ENCODE data around the gene SLCO1B1.
"Not testable (repeated sequence)": the region's sequence is repeated elsewhere in the genome, so short reads cannot be mapped to it uniquely, and the experiment has no call there.

Gene SLCO1B1

GRCh38 chr12:21172079-21172478 is 41.1 kb downstream of the SLCO1B1 start:
- no peak overlapping the region for H2BK120ac ChIP-seq (ENCODE audit: insufficient read depth, low read length, poor library complexity)
- no peak overlapping the region for H3K4ac ChIP-seq (ENCODE audit: low read depth, low read length)
- H3K79me2 ChIP-seq (ENCODE audit: control insufficient read depth, insufficient read depth, low read length, poor library complexity): no peaks in the 10 kb centered on the region
- H4K91ac ChIP-seq (ENCODE audit: low read depth, low read length): no peak overlapping the region
- H3K14ac ChIP-seq (ENCODE audit: low read length): no peak overlapping the region
- H3K36me3 ChIP-seq (ENCODE audit: control insufficient read depth in 1 of 2, insufficient read depth in 2 of 2, low read length in 2 of 2): no peaks in the 10 kb centered on the region
- no peak overlapping the region for H4K12ac ChIP-seq (ENCODE audit: low read depth, low read length)
- no peaks in the 10 kb centered on the region for H3K4me1 ChIP-seq (ENCODE audit: control insufficient read depth in 1 of 2, insufficient read depth in 2 of 2, low read length in 2 of 2)
- no peaks in the 10 kb centered on the region for H3K27me3 ChIP-seq (ENCODE audit: insufficient read depth, low read length)
- H4K8ac ChIP-seq (ENCODE audit: low read depth, low read length): no peak overlapping the region
- H2AK5ac ChIP-seq (ENCODE audit: low read length): no peak overlapping the region
- no peaks in the 10 kb centered on the region for H3K79me1 ChIP-seq (ENCODE audit: low read length)
- no peaks in the 10 kb centered on the region for H3K9me3 ChIP-seq (ENCODE audit: insufficient read depth, low read depth, low read length)
- no peak overlapping the region for H3K4me2 ChIP-seq (ENCODE audit: low read length)
- WGBS (ENCODE audit: extremely low coverage, insufficient coverage, insufficient read length): no CpG with 5 or more reads among the region's 1 CpG
- DNase-seq: no peak
- no peak overlapping the region for H3K18ac ChIP-seq (ENCODE audit: low read length)
- H3K23ac ChIP-seq (ENCODE audit: low read length): no peak overlapping the region
- no peak overlapping the region for H3K4me3 ChIP-seq (ENCODE audit: low read depth, low read length)
- no peak overlapping the region for H2BK5ac ChIP-seq (ENCODE audit: low read depth, low read length, poor library complexity)
- no peak overlapping the region for H2BK12ac ChIP-seq (ENCODE audit: low read length)
- H3K9ac ChIP-seq (ENCODE audit: low read length): no peak overlapping the region
- no peak overlapping the region for H2AFZ ChIP-seq (ENCODE audit: insufficient read depth, low read length, poor library complexity)
- no peak overlapping the region for H3K27ac ChIP-seq (ENCODE audit: low read depth, low read length)

- Histone ChIP-seq H4K91ac (ENCODE audit: low read depth, low read length) (no peak overlapping the region), H2BK5ac (ENCODE audit: low read depth, low read length, poor library complexity) (no peak overlapping the region), H3K18ac (ENCODE audit: low read length) (no peak overlapping the region), H3K36me3 (ENCODE audit: control insufficient read depth in 1 of 2, insufficient read depth in 2 of 2, low read length in 2 of 2) (no peaks in the 10 kb centered on the region), H3K79me2 (ENCODE audit: control insufficient read depth, insufficient read depth, low read length, poor library complexity) (no peaks in the 10 kb centered on the region), H2BK120ac (ENCODE audit: insufficient read depth, low read length, poor library complexity) (no peak overlapping the region), H3K4me3 (ENCODE audit: low read depth, low read length) (no peak overlapping the region), H3K9me3 (ENCODE audit: insufficient read depth, low read depth, low read length) (no peaks in the 10 kb centered on the region), H2AK5ac (ENCODE audit: low read length) (no peak overlapping the region), H3K14ac (ENCODE audit: low read length) (no peak overlapping the region), H2AFZ (ENCODE audit: insufficient read depth, low read length, poor library complexity) (no peak overlapping the region), H3K27ac (ENCODE audit: low read depth, low read length) (no peak overlapping the region), H3K4ac (ENCODE audit: low read depth, low read length) (no peak overlapping the region), H3K23ac (ENCODE audit: low read length) (no peak overlapping the region), H2BK12ac (ENCODE audit: low read length) (no peak overlapping the region), H4K8ac (ENCODE audit: low read depth, low read length) (no peak overlapping the region), H3K4me2 (ENCODE audit: low read length) (no peak overlapping the region), H4K12ac (ENCODE audit: low read depth, low read length) (no peak overlapping the region), H3K4me1 (ENCODE audit: control insufficient read depth in 1 of 2, insufficient read depth in 2 of 2, low read length in 2 of 2) (peaks cover 0 to 2% of the 10 kb centered on the region in 2 experiments), H3K9ac (ENCODE audit: low read length) (no peak overlapping the region), H3K27me3 (ENCODE audit: insufficient read depth, low read length) (no peaks in the 10 kb centered on the region), H3K79me1 (ENCODE audit: low read length) (no peaks in the 10 kb centered on the region)
- DNase-seq: peak in 1 of 2 donors; percentile 30
- no CpG with 5 or more reads among the region's 3 CpGs for WGBS (ENCODE audit: extremely low coverage, insufficient coverage, insufficient read length)
Observed at GRCh38 chr12:21183721-21184275, 52.8 kb downstream of the SLCO1B1 start.

GRCh38 chr12:21190016-21190415 is 59.0 kb downstream of the SLCO1B1 start:
- no peak overlapping the region for H3K18ac ChIP-seq (ENCODE audit: low read length)
- H2AFZ ChIP-seq (ENCODE audit: insufficient read depth, low read length, poor library complexity): no peak overlapping the region
- H3K4me3 ChIP-seq (ENCODE audit: low read depth, low read length): no peak overlapping the region
- H2AK5ac ChIP-seq (ENCODE audit: low read length): no peak overlapping the region
- no peak overlapping the region for H3K14ac ChIP-seq (ENCODE audit: low read length)
- H3K79me1 ChIP-seq (ENCODE audit: low read length): no peaks in the 10 kb centered on the region
- H3K79me2 ChIP-seq (ENCODE audit: control insufficient read depth, insufficient read depth, low read length, poor library complexity): no peaks in the 10 kb centered on the region
- no peak overlapping the region for H3K9ac ChIP-seq (ENCODE audit: low read length)
- H3K27ac ChIP-seq (ENCODE audit: low read depth, low read length): no peak overlapping the region
- H3K4me2 ChIP-seq (ENCODE audit: low read length): no peak overlapping the region
- no peak overlapping the region for H4K12ac ChIP-seq (ENCODE audit: low read depth, low read length)
- no peak overlapping the region for H2BK12ac ChIP-seq (ENCODE audit: low read length)
- H2BK5ac ChIP-seq (ENCODE audit: low read depth, low read length, poor library complexity): no peak overlapping the region
- no peak overlapping the region for H3K4ac ChIP-seq (ENCODE audit: low read depth, low read length)
- WGBS (ENCODE audit: extremely low coverage, insufficient coverage, insufficient read length): no CpG with 5 or more reads among the region's 3 CpGs
- H3K9me3 ChIP-seq (ENCODE audit: insufficient read depth, low read depth, low read length): peaks cover 2% of the 10 kb centered on the region
- H2BK120ac ChIP-seq (ENCODE audit: insufficient read depth, low read length, poor library complexity): no peak overlapping the region
- H3K27me3 ChIP-seq (ENCODE audit: insufficient read depth, low read length): no peaks in the 10 kb centered on the region
- DNase-seq: no peak
- no peaks in the 10 kb centered on the region for H3K4me1 ChIP-seq (ENCODE audit: control insufficient read depth in 1 of 2, insufficient read depth in 2 of 2, low read length in 2 of 2)
- H4K8ac ChIP-seq (ENCODE audit: low read depth, low read length): no peak overlapping the region
- no peak overlapping the region for H3K23ac ChIP-seq (ENCODE audit: low read length)
- no peaks in the 10 kb centered on the region for H3K36me3 ChIP-seq (ENCODE audit: control insufficient read depth in 1 of 2, insufficient read depth in 2 of 2, low read length in 2 of 2)
- no peak overlapping the region for H4K91ac ChIP-seq (ENCODE audit: low read depth, low read length)

GRCh38 chr12:21214433-21214832 is 83.4 kb downstream of the SLCO1B1 start:
- not testable (repeated sequence) for H2AFZ ChIP-seq (ENCODE audit: insufficient read depth, low read length, poor library complexity); H3K4ac ChIP-seq (ENCODE audit: low read depth, low read length); H3K18ac ChIP-seq (ENCODE audit: low read length); H3K4me2 ChIP-seq (ENCODE audit: low read length); H3K79me2 ChIP-seq (ENCODE audit: control insufficient read depth, insufficient read depth, low read length, poor library complexity); DNase-seq; H3K14ac ChIP-seq (ENCODE audit: low read length); H2AK5ac ChIP-seq (ENCODE audit: low read length); H2BK5ac ChIP-seq (ENCODE audit: low read depth, low read length, poor library complexity); H2BK12ac ChIP-seq (ENCODE audit: low read length); H3K9me3 ChIP-seq (ENCODE audit: insufficient read depth, low read depth, low read length); H4K91ac ChIP-seq (ENCODE audit: low read depth, low read length); H3K27me3 ChIP-seq (ENCODE audit: insufficient read depth, low read length); H3K23ac ChIP-seq (ENCODE audit: low read length); H2BK120ac ChIP-seq (ENCODE audit: insufficient read depth, low read length, poor library complexity); H4K12ac ChIP-seq (ENCODE audit: low read depth, low read length); H3K4me1 ChIP-seq (ENCODE audit: control insufficient read depth in 1 of 2, insufficient read depth in 2 of 2, low read length in 2 of 2); H4K8ac ChIP-seq (ENCODE audit: low read depth, low read length); H3K36me3 ChIP-seq (ENCODE audit: control insufficient read depth in 1 of 2, insufficient read depth in 2 of 2, low read length in 2 of 2); H3K79me1 ChIP-seq (ENCODE audit: low read length); H3K4me3 ChIP-seq (ENCODE audit: low read depth, low read length); H3K9ac ChIP-seq (ENCODE audit: low read length); H3K27ac ChIP-seq (ENCODE audit: low read depth, low read length)
- no CpG with 5 or more reads among the region's 19 CpGs for WGBS (ENCODE audit: extremely low coverage, insufficient coverage, insufficient read length)
